HCT116 (cell line): ENCODE measurements around the gene FREM3. TPM values are rescaled to one million over a fixed set of nuclear protein-coding genes. Genes with fewer than 3 reads are reported as not detected.

ENCODE experiments used
- ATAC-seq: fragments of 200-7000 bp; cut with Tn5 transposase; 2 replicates; pipeline ENCODE4 v1.9.1; 2020; ENCODE audit warnings: mild to moderate bottlenecking, moderate library complexity
- BruUV-seq: library from RNA; stranded (reverse); fragments of 400-500 nt; replicated peaks from 2 replicates; lab custom pipeline; 2021; lab: Mats Ljungman, UMichigan
- CTCF ChIA-PET: fragments of 300-600 bp; sonication (Branson Sonifier 250); formaldehyde crosslinking; loops from one replicate; lab custom pipeline; 2021; ENCODE audit warnings: antibody characterized with exemption; lab: Charles Lee
- POLR2A ChIA-PET: fragments of 300-600, 350-600 bp; sonication (Branson Sonifier 250); formaldehyde crosslinking; loops from one replicate; lab custom pipeline; 2021; ENCODE audit warnings: antibody characterized with exemption; lab: Charles Lee
- RAD21 ChIA-PET, 2 experiments: fragments of 300-600 bp; sonication (Branson Sonifier 250); formaldehyde crosslinking; loops; one replicate each; lab custom pipeline; 2023; ENCODE audit warnings: low total read pairs in 2 of 2; ENCODE audit not compliant: uncharacterized antibody in 2 of 2, unreplicated experiment in 2 of 2, low non-redundant PET in 1 of 2; lab: Charles Lee
- DNase-seq: peaks from one replicate; pipeline ENCODE4 v3.0.0-alpha.2; 2010; ENCODE audit warnings: low read depth, low spot score
- H2AFZ ChIP-seq: fragments of 200-600 bp; shearing (Covaris generic), sonication (generic); 2 replicates; pipeline ENCODE4 v1.6.1; 2017; ENCODE audit warnings: low read depth, mixed run types, mixed read lengths, antibody characterized with exemption, low read length; ENCODE audit not compliant: poor library complexity, severe bottlenecking
- H3K27ac ChIP-seq: 2 replicates; pipeline ENCODE4 v1.5.1; 2012; ENCODE audit warnings: low read depth, low read length
- H3K27me3 ChIP-seq: fragments of 200-600 bp; sonication (generic); 2 replicates; pipeline ENCODE4 v1.6.1; 2016; ENCODE audit warnings: mixed run types, low read length, mixed read lengths; ENCODE audit not compliant: insufficient read depth
- H3K36me3 ChIP-seq, 2 experiments: fragments of 200-500 bp in 1 of 2; fragments of 200-600 bp in 1 of 2; sonication (Bioruptor generic) in 1 of 2; sonication (generic) in 1 of 2; 2 replicates each; pipeline versions ENCODE4 v1.5.1 to v1.6.1; 2014 to 2016; ENCODE audit warnings: low read length in 2 of 2, inconsistent platforms in 1 of 2, mixed read lengths in 1 of 2, mixed run types in 1 of 2; ENCODE audit not compliant: insufficient read depth in 2 of 2, control insufficient read depth in 1 of 2
- H3K4me1 ChIP-seq, 2 experiments: fragments of 200-600 bp in 1 of 2; sonication (generic) in 1 of 2; 2 replicates each; pipeline versions ENCODE4 v1.5.1 to v1.6.1; 2012 to 2017; ENCODE audit warnings: low read length in 2 of 2, inconsistent platforms in 1 of 2, mild to moderate bottlenecking in 1 of 2, mixed read lengths in 1 of 2, mixed run types in 1 of 2, moderate library complexity in 1 of 2; ENCODE audit not compliant: insufficient read depth in 2 of 2, control insufficient read depth in 1 of 2
- H3K4me2 ChIP-seq: fragments of 200-600 bp; sonication (generic); 2 replicates; pipeline ENCODE4 v1.6.1; 2017; ENCODE audit warnings: mixed run types, low read length, mixed read lengths
- H3K4me3 ChIP-seq, 2 experiments: fragments of 200-600 bp in 1 of 2; sonication (generic) in 1 of 2; replicated peaks in 1 of 2; 2 replicates each; pipeline ENCODE4 v1.5.1; 2011 to 2016; ENCODE audit warnings: low read length in 2 of 2, control low read depth in 1 of 2, low read depth in 1 of 2, mild to moderate bottlenecking in 1 of 2, mixed read lengths in 1 of 2, mixed run types in 1 of 2
- H3K79me2 ChIP-seq: fragments of 200-600 bp; sonication (generic); 2 replicates; pipeline ENCODE4 v1.6.1; 2017; ENCODE audit warnings: mild to moderate bottlenecking, mixed run types, low read length, moderate library complexity, mixed read lengths; ENCODE audit not compliant: insufficient read depth
- H3K9ac ChIP-seq: fragments of 200-600 bp; sonication (generic); 2 replicates; pipeline ENCODE4 v1.6.1; 2016; ENCODE audit warnings: low read length, mixed read lengths
- H3K9me2 ChIP-seq: fragments of 200-600 bp; sonication (generic), shearing (Covaris generic); 2 replicates; pipeline ENCODE4 v1.6.1; 2017; ENCODE audit warnings: mixed run types, mild to moderate bottlenecking, moderate library complexity; ENCODE audit not compliant: insufficient read depth
- H3K9me3 ChIP-seq, 2 experiments: fragments of 200-500 bp in 1 of 2; fragments of 200-600 bp in 1 of 2; sonication (Bioruptor generic) in 1 of 2; sonication (generic) in 1 of 2; 2 replicates each; pipeline ENCODE4 v1.6.1; 2014 to 2017; ENCODE audit warnings: low read length in 2 of 2, mixed read lengths in 2 of 2, inconsistent platforms in 1 of 2, low read depth in 1 of 2, mild to moderate bottlenecking in 1 of 2, mixed run types in 1 of 2, moderate library complexity in 1 of 2; ENCODE audit not compliant: control insufficient read depth in 1 of 2, insufficient read depth in 1 of 2
- H4K20me1 ChIP-seq: fragments of 200-600 bp; sonication (generic), shearing (Covaris generic); 2 replicates; pipeline ENCODE4 v1.6.1; 2017; ENCODE audit warnings: mixed run types, mild to moderate bottlenecking, moderate library complexity; ENCODE audit not compliant: insufficient read depth
- CBX3 ChIP-seq: IDR thresholded peaks from 2 replicates; pipeline ENCODE4 v1.6.1; 2012; ENCODE audit warnings: low read depth
- CEBPB ChIP-seq: IDR thresholded peaks from 2 replicates; pipeline ENCODE4 v1.6.1; 2012; ENCODE audit warnings: low read depth
- EGR1 ChIP-seq: IDR thresholded peaks from 2 replicates; pipeline ENCODE4 v1.6.1; 2012; ENCODE audit warnings: low read depth
- ELF1 ChIP-seq: IDR thresholded peaks from 2 replicates; pipeline ENCODE4 v1.6.1; 2012; ENCODE audit warnings: low read depth, borderline replicate concordance
- EZH2 ChIP-seq: fragments of 200-600 bp; sonication (generic); IDR thresholded peaks from 2 replicates; pipeline ENCODE4 v1.6.1; 2017; ENCODE audit warnings: antibody characterized with exemption, mixed run types
- EZH2phosphoT487 ChIP-seq: fragments of 200-600 bp; IDR thresholded peaks from 2 replicates; pipeline ENCODE4 v1.6.1; 2018; ENCODE audit warnings: antibody characterized with exemption, borderline replicate concordance
- FOSL1 ChIP-seq: IDR thresholded peaks from 2 replicates; pipeline ENCODE4 v1.6.1; 2012; ENCODE audit warnings: low read depth
- JUND ChIP-seq: IDR thresholded peaks from 2 replicates; pipeline ENCODE4 v1.6.1; 2012
- MAX ChIP-seq: IDR thresholded peaks from 2 replicates; pipeline ENCODE4 v1.6.1; 2012
- POLR2A ChIP-seq: IDR thresholded peaks from 2 replicates; pipeline ENCODE4 v1.7.0; 2011; ENCODE audit warnings: borderline replicate concordance; ENCODE audit not compliant: insufficient read depth, insufficient read length; ENCODE audit errors: extremely low read depth
- POLR2AphosphoS5 ChIP-seq: IDR thresholded peaks from 2 replicates; pipeline ENCODE4 v1.6.1; 2011; ENCODE audit warnings: mild to moderate bottlenecking, low read depth, low read length, moderate library complexity
- RAD21 ChIP-seq: IDR thresholded peaks from 2 replicates; pipeline ENCODE4 v1.6.1; 2012; ENCODE audit warnings: low read depth, mild to moderate bottlenecking
- REST ChIP-seq: IDR thresholded peaks from 2 replicates; pipeline ENCODE4 v1.6.1; 2012; ENCODE audit warnings: low read depth
- SIN3A ChIP-seq: IDR thresholded peaks from 2 replicates; pipeline ENCODE4 v1.6.1; 2012; ENCODE audit warnings: low read depth
- SP1 ChIP-seq: IDR thresholded peaks from 2 replicates; pipeline ENCODE4 v1.6.1; 2012; ENCODE audit warnings: low read depth
- SRF ChIP-seq: IDR thresholded peaks from 2 replicates; pipeline ENCODE4 v1.6.1; 2012; ENCODE audit warnings: low read depth
- TCF7L2 ChIP-seq: IDR thresholded peaks from 2 replicates; pipeline ENCODE4 v1.7.0; 2011; ENCODE audit warnings: borderline replicate concordance, inconsistent platforms; ENCODE audit not compliant: insufficient read depth, insufficient read length; ENCODE audit errors: extremely low read depth
- ZNF274 ChIP-seq: fragments of 200-500 bp; sonication (Bioruptor generic); IDR thresholded peaks from 2 replicates; pipeline ENCODE4 v1.6.1; 2014; ENCODE audit warnings: mild to moderate bottlenecking, low read depth, low read length, inconsistent platforms
- intact Hi-C: fragments of 100-400 bp; cut with micrococcal nuclease; formaldehyde crosslinking; loops from 2 replicates; pipeline ENCODE4 v1.10.0; 2022
- total RNA-seq: library from RNA; stranded (reverse); gene quantifications from one replicate; pipeline ENCODE4 v1.2.1, GENCODE V29; 2021; ENCODE audit not compliant: unreplicated experiment
- TF ChIP-seq, protein P1 (sequence below): IDR thresholded peaks from 2 replicates; pipeline ENCODE4 v1.6.1; 2012

FREM3 gene
- total RNA-seq, 1 experiment from 2014 or later, result not detected

GRCh38 chr4:143531788-143532491 is 168.5 kb downstream of the FREM3 start:
- ChIA-PET RAD21 (no interaction called here), CTCF (interaction anchor here (1.4 kb wide), 1 partner anchor 15 kb away, joined by 3 read pairs; no protein-coding TSS in a partner anchor), POLR2A (interaction anchor here (1.1 kb wide), 1 partner anchor 11 kb away, joined by 3 read pairs; no protein-coding TSS in a partner anchor)
- H3K9me2 ChIP-seq, result no peaks in the 10 kb centered on the region
- H3K27me3 ChIP-seq, result no peaks in the 10 kb centered on the region
- H3K4me2 ChIP-seq, result no peak overlapping the region
- peaks cover 4% of the 10 kb centered on the region; the same call in 1 of the 2 replicates for H4K20me1 ChIP-seq
- H3K4me3 ChIP-seq, result no peak overlapping the region
- no TSS peak for BruUV-seq
- peaks cover 63% of the 10 kb centered on the region for H3K79me2 ChIP-seq
- H3K9me3 ChIP-seq, result no peaks in the 10 kb centered on the region
- DNase-seq, result no peak
- intact Hi-C loops, result no loop called here
- peaks cover 58 to 63% of the 10 kb centered on the region in 2 experiments for H3K36me3 ChIP-seq
- no peak overlapping the region for H3K9ac ChIP-seq
- TF ChIP-seq ZNF274 (no peak), POLR2AphosphoS5 (no peak), TCF7L2 (no peak), FOSL1 (no peak), REST (no peak), POLR2A (no peak), EGR1 (no peak), MAX (no peak), SRF (no peak), CEBPB (no peak), SIN3A (no peak), JUND (no peak), EZH2 (no peak), RAD21 (no peak), EZH2phosphoT487 (no peak), CBX3 (no peak), SP1 (no peak), ELF1 (no peak)
- TF ChIP-seq, protein P1, sequence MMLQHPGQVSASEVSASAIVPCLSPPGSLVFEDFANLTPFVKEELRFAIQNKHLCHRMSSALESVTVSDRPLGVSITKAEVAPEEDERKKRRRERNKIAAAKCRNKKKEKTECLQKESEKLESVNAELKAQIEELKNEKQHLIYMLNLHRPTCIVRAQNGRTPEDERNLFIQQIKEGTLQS, result no peak
- TF ChIP-seq, all 23 proteins: peak for 0
- H3K27ac ChIP-seq, result no peak overlapping the region
- no peaks in the 10 kb centered on the region for H3K4me1 ChIP-seq
- ATAC-seq, result no peak
- H2AFZ ChIP-seq, result no peak overlapping the region
